Esophagus squamous epithelium (tissue), 5 donors: Measurements from ENCODE around the gene OPCML. TPM values are rescaled to one million over a fixed set of nuclear protein-coding genes. Genes with fewer than 3 reads are reported as not detected.

Experiments used
- DNase-seq: peaks from one replicate; lab custom pipeline; 2025; lab: John Stamatoyannopoulos, UW
- H3K27ac ChIP-seq, 4 donors: fragments of 200-600 bp; sonication (generic); one replicate each; pipeline ENCODE4 v1.5.1; 2016 to 2019; ENCODE audit warnings: mild to moderate bottlenecking in 1 of 4
- H3K27me3 ChIP-seq, 4 donors: fragments of 200-600 bp; sonication (generic); 1 replicate in 3 of 4; 2 replicates in 1 of 4; pipeline versions ENCODE4 v1.5.1 to v1.6.0; 2017 to 2021; ENCODE audit warnings: antibody characterized with exemption in 1 of 4
- H3K36me3 ChIP-seq, 3 donors: fragments of 200-600 bp; sonication (generic); one replicate each; pipeline ENCODE4 v1.5.1; 2016 to 2019
- H3K4me1 ChIP-seq, 3 donors: fragments of 200-600 bp; sonication (generic); one replicate each; pipeline ENCODE4 v1.5.1; 2017 to 2019
- H3K4me3 ChIP-seq, 4 donors: fragments of 200-600 bp; sonication (generic); 1 replicate in 3 of 4; 2 replicates in 1 of 4; pipeline ENCODE4 v1.5.1; 2016 to 2019; ENCODE audit warnings: mild to moderate bottlenecking in 2 of 4, moderate library complexity in 1 of 4
- H3K9me3 ChIP-seq, 3 donors: fragments of 200-600 bp; sonication (generic); one replicate each; pipeline ENCODE4 v1.5.1; 2016 to 2019
- CTCF ChIP-seq, 6 experiments: fragments of 450-650 bp in 4 of 6; fragments of 200-600 bp in 2 of 6; sonication (generic) in 2 of 6; IDR thresholded peaks; one replicate each; pipeline ENCODE4 v1.5.1; 2016 to 2019; ENCODE audit warnings: antibody characterized with exemption in 6 of 6, mild to moderate bottlenecking in 4 of 6, moderate library complexity in 4 of 6
- POLR2A ChIP-seq, 4 donors: fragments of 450-650 bp; IDR thresholded peaks; one replicate each; pipeline ENCODE4 v1.6.1; 2017; ENCODE audit warnings: antibody characterized with exemption in 4 of 4, mild to moderate bottlenecking in 4 of 4, moderate library complexity in 3 of 4
- WGBS, 2 donors: methylation state at CpG; one replicate each; pipeline ENCODE4 v1.1.5; 2018; 5-methylcytosine and 5-hydroxymethylcytosine counted together
- intact Hi-C: fragments of 100-400 bp; cut with DNase I; formaldehyde crosslinking; loops from one replicate; pipeline ENCODE4 v1.15.0; 2022
- total RNA-seq, 4 donors: library from RNA; depleted of rRNA; stranded (reverse); fragments of >200 nt; gene quantifications; one replicate each; pipeline ENCODE4 v1.1.0, GENCODE V29; 2016
- donor health status: DM: yes; HTN: yes; CAD: no.

The OPCML gene
- total RNA-seq, 4 donors from 2014 or later = under 0.01 TPM; not detected in 3

GRCh38 chr11:132540581-132540980 is 991.7 kb downstream of the OPCML start:
- 7 to 13% methylated on average over 2 of the region's 2 CpGs for WGBS, 2 donors
- Histone ChIP-seq H3K36me3 (no peaks in the 10 kb centered on the region), H3K4me3 (no peak overlapping the region), H3K4me1 (no peaks in the 10 kb centered on the region), H3K27me3 (no peaks in the 10 kb centered on the region), H3K27ac (no peak overlapping the region), H3K9me3 (no peaks in the 10 kb centered on the region)
- intact Hi-C loops = no loop called here
- no peak for DNase-seq
- TF ChIP-seq POLR2A (IDR thresholded peaks at IDR 0.05) (no peak), CTCF (IDR thresholded peaks at IDR 0.05) (no peak)

GRCh38 chr11:132539590-132540368 is 992.5 kb downstream of the OPCML start:
- Histone ChIP-seq H3K27me3 (no peaks in the 10 kb centered on the region), H3K27ac (no peak overlapping the region), H3K4me1 (no peaks in the 10 kb centered on the region), H3K9me3 (no peaks in the 10 kb centered on the region), H3K36me3 (no peaks in the 10 kb centered on the region), H3K4me3 (no peak overlapping the region)
- intact Hi-C loops = no loop called here
- no peak for TF ChIP-seq POLR2A (IDR thresholded peaks at IDR 0.05)
- no peak for TF ChIP-seq CTCF (IDR thresholded peaks at IDR 0.05)
- DNase-seq = no peak
- WGBS, 2 donors = 69 to 82% methylated on average over 7 of the region's 7 CpGs

GRCh38 chr11:132538642-132539041 is 993.7 kb downstream of the OPCML start:
- no peak for DNase-seq
- intact Hi-C loops = no loop called here
- Histone ChIP-seq H3K27ac (no peak overlapping the region), H3K9me3 (no peaks in the 10 kb centered on the region), H3K27me3 (no peaks in the 10 kb centered on the region), H3K4me1 (no peaks in the 10 kb centered on the region), H3K4me3 (no peak overlapping the region), H3K36me3 (no peaks in the 10 kb centered on the region)
- 63 to 70% methylated on average over 3 of the region's 3 CpGs for WGBS, 2 donors
- TF ChIP-seq POLR2A (IDR thresholded peaks at IDR 0.05) = no peak

- no peak for TF ChIP-seq CTCF (IDR thresholded peaks at IDR 0.05)
- TF ChIP-seq POLR2A (IDR thresholded peaks at IDR 0.05) = no peak
- 9 to 83% methylated on average over 1 to 2 of the region's 2 CpGs for WGBS, 2 donors
- Histone ChIP-seq H3K27ac (no peak overlapping the region), H3K4me3 (no peak overlapping the region), H3K4me1 (no peaks in the 10 kb centered on the region), H3K36me3 (no peaks in the 10 kb centered on the region), H3K9me3 (no peaks in the 10 kb centered on the region), H3K27me3 (no peaks in the 10 kb centered on the region)
- DNase-seq = no peak
- intact Hi-C loops = no loop called here
These were observed 996.5 kb downstream of the OPCML start for GRCh38 chr11:132535830-132536229.

- WGBS, 2 donors = 69 to 73% methylated on average over 6 of the region's 6 CpGs
- intact Hi-C loops = no loop called here
- H3K36me3 ChIP-seq = no peaks in the 10 kb centered on the region
- no peak for DNase-seq
- no peaks in the 10 kb centered on the region for H3K4me1 ChIP-seq
- no peak for TF ChIP-seq POLR2A (IDR thresholded peaks at IDR 0.05)
- TF ChIP-seq CTCF (IDR thresholded peaks at IDR 0.05) = no peak
- no peak overlapping the region for H3K27ac ChIP-seq
- no peak overlapping the region for H3K4me3 ChIP-seq
- H3K9me3 ChIP-seq = no peaks in the 10 kb centered on the region
- H3K27me3 ChIP-seq = no peaks in the 10 kb centered on the region
These were observed 1000.4 kb downstream of the OPCML start for GRCh38 chr11:132531921-132532320.
